ACC112 (cell line): ENCODE measurements around the gene PYDC2.
"Not testable (repeated sequence)": the region's sequence is repeated elsewhere in the genome, so short reads cannot be mapped to it uniquely, and the experiment has no call there.

Experiments used
- H2AFZ ChIP-seq: fragments of 200-600 bp; sonication (generic); one replicate; pipeline ENCODE4 v1.6.0; 2017; ENCODE audit warnings: antibody characterized with exemption, low read length; ENCODE audit not compliant: unreplicated experiment
- H3K27ac ChIP-seq: fragments of 200-600 bp; sonication (generic); 2 replicates; pipeline ENCODE4 v1.5.1; 2014; ENCODE audit warnings: low read depth, mild to moderate bottlenecking, antibody characterized with exemption, low read length, moderate library complexity
- H3K27me3 ChIP-seq: fragments of 200-600 bp; sonication (generic); 2 replicates; pipeline ENCODE4 v1.6.1; 2014; ENCODE audit warnings: mild to moderate bottlenecking, antibody characterized with exemption, low read length, moderate library complexity, mixed read lengths; ENCODE audit not compliant: insufficient read depth
- H3K36me3 ChIP-seq: fragments of 200-600 bp; sonication (generic); 2 replicates; pipeline ENCODE4 v1.6.1; 2016; ENCODE audit warnings: mild to moderate bottlenecking, antibody characterized with exemption, low read length, moderate library complexity, mixed read lengths; ENCODE audit not compliant: insufficient read depth
- H3K4me1 ChIP-seq: fragments of 200-600 bp; sonication (generic); one replicate; pipeline ENCODE4 v1.6.1; 2016; ENCODE audit warnings: low read length, mixed read lengths; ENCODE audit not compliant: insufficient read depth, unreplicated experiment, control insufficient read depth
- H3K4me3 ChIP-seq: fragments of 200-600 bp; sonication (generic); 2 replicates; pipeline ENCODE4 v1.5.1; 2014; ENCODE audit warnings: mild to moderate bottlenecking, low read depth, low read length
- H3K79me2 ChIP-seq: fragments of 200-600 bp; sonication (generic); one replicate; pipeline ENCODE4 v1.6.0; 2016; ENCODE audit warnings: low read length; ENCODE audit not compliant: control insufficient read depth, unreplicated experiment, insufficient read depth

PYDC2 gene

DNA sequence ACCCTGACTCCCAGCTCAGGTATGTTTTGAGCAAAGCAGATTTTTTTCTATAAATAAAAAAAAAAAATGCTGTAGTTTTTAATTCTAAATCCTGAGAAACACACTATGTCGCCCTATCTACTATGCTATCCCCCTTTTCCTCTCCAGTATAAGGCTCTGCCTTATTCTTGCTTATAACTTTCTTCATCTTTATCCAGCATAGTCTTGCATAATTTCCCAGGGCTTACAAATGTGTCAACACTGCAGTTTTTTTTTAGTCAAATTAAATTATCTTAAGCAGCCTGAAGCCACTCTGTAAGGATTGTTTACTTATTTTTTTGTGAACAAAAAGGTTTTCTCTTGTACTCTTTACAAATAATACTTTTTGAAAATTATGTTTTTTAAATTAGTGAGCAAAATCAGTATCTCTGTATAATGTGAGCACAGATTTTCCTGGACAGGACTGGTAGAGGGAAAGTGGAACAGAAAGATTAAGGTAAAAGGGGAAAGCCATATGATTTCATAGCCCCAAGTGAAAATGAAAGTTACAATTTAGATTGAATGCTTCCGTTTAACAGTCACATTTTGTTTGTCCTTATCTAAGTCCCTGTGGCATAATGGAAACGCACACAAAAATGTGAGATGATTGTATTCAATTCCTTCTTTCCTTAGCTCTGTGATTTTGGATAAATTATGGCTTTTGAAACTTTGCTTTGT lies 5.6 kb upstream of the PYDC2 start:
- H3K36me3 ChIP-seq: no peaks in the 10 kb centered on the region
- H3K27me3 ChIP-seq: 0 out of 2 replicates have a peak, but pooled peaks cover 2% of the 10 kb centered on the region
- peak overlapping the region; percentile 44; the same call in 1 of the 2 replicates for H3K4me3 ChIP-seq
- H3K79me2 ChIP-seq: no peaks in the 10 kb centered on the region
- H2AFZ ChIP-seq: peak overlapping the region; percentile 48
- no peaks in the 10 kb centered on the region for H3K4me1 ChIP-seq
- H3K27ac ChIP-seq: no peak overlapping the region

GRCh38 chr3:191460360-191460759 lies 603 bp upstream of the PYDC2 start:
- Histone ChIP-seq H3K4me3 (no peak overlapping the region), H3K27ac (no peak overlapping the region), H3K4me1 (no peaks in the 10 kb centered on the region), H3K27me3 (no peaks in the 10 kb centered on the region), H3K79me2 (no peaks in the 10 kb centered on the region), H2AFZ (no peak overlapping the region), H3K36me3 (no peaks in the 10 kb centered on the region)

DNA sequence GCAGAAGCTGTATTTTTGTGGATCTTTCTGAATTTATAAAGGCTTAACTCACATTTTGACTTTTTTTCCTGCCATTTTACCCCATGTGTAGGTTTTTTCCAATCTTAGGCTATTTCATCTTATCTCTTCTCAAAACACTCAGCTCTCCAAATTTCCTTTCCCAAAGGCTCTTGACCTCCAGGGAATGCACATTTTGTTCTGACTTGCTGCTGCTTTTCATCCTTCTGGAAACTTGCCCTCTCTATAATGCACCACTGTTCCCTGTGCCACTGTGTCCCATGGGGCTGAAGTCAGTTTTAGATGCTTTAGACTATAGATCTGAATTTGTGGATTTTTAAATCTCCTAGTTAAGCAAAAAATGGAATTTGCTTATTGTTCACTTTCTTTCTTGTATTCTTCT lies 9.1 kb downstream of the PYDC2 start:
- Histone ChIP-seq H3K4me1 (no peaks in the 10 kb centered on the region), H3K27ac (no peak overlapping the region), H3K4me3 (no peak overlapping the region), H3K36me3 (no peaks in the 10 kb centered on the region), H2AFZ (no peak overlapping the region), H3K79me2 (no peaks in the 10 kb centered on the region), H3K27me3 (no peaks in the 10 kb centered on the region)

DNA sequence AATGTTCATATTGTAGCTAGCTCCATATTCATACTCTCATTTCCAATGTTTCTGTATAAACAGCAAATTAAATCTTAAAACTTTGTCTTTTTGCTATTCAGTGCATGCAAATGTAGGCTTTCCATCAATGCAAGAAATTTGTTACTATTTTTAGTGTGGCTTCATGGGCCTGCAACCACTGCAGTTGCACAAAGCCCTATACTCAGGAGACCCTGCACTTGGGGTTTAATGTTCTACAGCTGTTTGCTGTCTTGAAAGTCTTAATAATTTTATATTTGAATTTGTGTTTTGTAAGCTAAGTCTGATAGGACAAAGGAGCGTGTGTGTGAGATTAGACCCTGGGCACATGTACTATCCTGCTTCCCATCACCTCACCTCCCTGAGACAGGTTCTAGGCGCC lies 9.6 kb downstream of the PYDC2 start:
- H3K4me1 ChIP-seq: no peaks in the 10 kb centered on the region
- H3K27ac ChIP-seq: no peak overlapping the region
- no peaks in the 10 kb centered on the region for H3K79me2 ChIP-seq
- H3K27me3 ChIP-seq: no peaks in the 10 kb centered on the region
- H2AFZ ChIP-seq: no peak overlapping the region
- H3K36me3 ChIP-seq: no peaks in the 10 kb centered on the region
- H3K4me3 ChIP-seq: no peak overlapping the region

- no peaks in the 10 kb centered on the region for H3K27me3 ChIP-seq
- H3K79me2 ChIP-seq: no peaks in the 10 kb centered on the region
- H3K27ac ChIP-seq: no peak overlapping the region
- no peak overlapping the region for H3K4me3 ChIP-seq
- no peak overlapping the region for H2AFZ ChIP-seq
- H3K4me1 ChIP-seq: no peaks in the 10 kb centered on the region
- no peaks in the 10 kb centered on the region for H3K36me3 ChIP-seq
These were observed 12.8 kb downstream of the PYDC2 start for GRCh38 chr3:191473661-191474198.

DNA sequence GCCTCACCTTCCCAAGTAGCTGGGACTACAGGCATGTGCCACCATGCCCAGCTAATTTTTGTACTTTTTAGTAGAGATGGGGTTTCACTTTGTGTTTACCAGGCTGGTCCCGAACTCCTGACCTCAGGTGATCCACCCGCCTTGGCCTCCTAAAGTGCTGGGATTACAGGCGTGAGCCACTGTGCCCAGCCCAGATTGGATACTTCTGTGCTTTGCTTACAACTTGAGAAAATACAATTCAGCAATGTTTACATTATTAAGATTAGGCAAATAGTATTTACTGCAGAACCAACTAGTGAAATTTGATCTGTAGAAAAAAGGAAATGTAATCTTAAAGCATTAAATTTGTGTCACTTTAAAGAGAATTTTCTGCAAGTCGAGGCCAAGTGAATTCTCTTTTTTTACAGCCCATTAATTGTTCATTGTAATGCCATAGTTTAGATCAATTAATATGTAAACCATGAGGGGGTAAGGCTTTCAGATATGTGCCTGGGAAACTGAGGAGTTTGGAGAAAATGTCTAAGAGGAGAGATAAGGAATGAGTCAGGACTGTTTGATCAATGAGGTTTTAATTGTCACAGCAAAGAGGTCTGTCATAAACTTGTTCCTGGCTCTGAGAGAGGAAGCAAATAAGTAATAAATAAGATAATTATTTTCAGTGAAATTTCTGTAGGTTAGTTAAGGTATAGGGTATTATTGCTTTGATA lies 15.3 kb downstream of the PYDC2 start:
- Histone ChIP-seq H3K36me3 (no peaks in the 10 kb centered on the region), H3K4me3 (no peak overlapping the region), H3K79me2 (no peaks in the 10 kb centered on the region), H3K27ac (no peak overlapping the region), H2AFZ (no peak overlapping the region), H3K27me3 (peaks cover 4% of the 10 kb centered on the region; the same call in 1 of the 2 replicates), H3K4me1 (no peaks in the 10 kb centered on the region)

GRCh38 chr3:191483994-191484393 lies 23.0 kb downstream of the PYDC2 start:
- not testable (repeated sequence) for H3K27ac ChIP-seq, H3K79me2 ChIP-seq, H3K4me1 ChIP-seq, H3K27me3 ChIP-seq, H2AFZ ChIP-seq, H3K4me3 ChIP-seq, H3K36me3 ChIP-seq

DNA sequence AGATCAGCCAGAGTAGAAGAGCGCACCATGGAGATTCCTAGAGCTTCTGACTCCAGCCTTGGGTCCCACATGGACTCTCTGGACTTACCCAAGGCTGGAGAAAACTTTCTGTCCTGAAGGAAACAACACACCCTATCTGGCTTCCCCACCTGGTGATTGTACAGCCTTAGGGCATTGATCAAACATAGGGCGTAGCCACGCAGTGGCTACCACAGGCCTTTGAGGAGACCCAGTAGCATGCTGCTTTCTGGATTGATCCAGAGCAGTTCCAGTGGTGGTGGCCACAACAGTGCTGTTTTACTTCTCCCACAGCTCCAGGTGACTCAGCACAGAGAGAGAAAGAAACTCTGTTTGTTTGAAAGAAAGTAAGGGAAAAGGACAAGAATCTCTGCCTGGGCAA lies 23.5 kb downstream of the PYDC2 start:
- Histone ChIP-seq H3K79me2 (no peaks in the 10 kb centered on the region), H3K27ac (no peak overlapping the region)

GRCh38 chr3:191492601-191493000 lies 31.6 kb downstream of the PYDC2 start:
- no peak overlapping the region for H2AFZ ChIP-seq
- no peaks in the 10 kb centered on the region for H3K27me3 ChIP-seq
- H3K36me3 ChIP-seq: no peaks in the 10 kb centered on the region
- H3K4me3 ChIP-seq: no peak overlapping the region
- H3K4me1 ChIP-seq: no peaks in the 10 kb centered on the region
- H3K79me2 ChIP-seq: no peaks in the 10 kb centered on the region
- H3K27ac ChIP-seq: no peak overlapping the region

More for the DNA sequence above, 23.5 kb downstream of the PYDC2 start:
- no peaks in the 10 kb centered on the region for H3K4me1 ChIP-seq
- H3K27me3 ChIP-seq: peaks cover 3% of the 10 kb centered on the region; the same call in 1 of the 2 replicates
- H2AFZ ChIP-seq: no peak overlapping the region
- no peak overlapping the region for H3K4me3 ChIP-seq
- H3K36me3 ChIP-seq: no peaks in the 10 kb centered on the region

DNA sequence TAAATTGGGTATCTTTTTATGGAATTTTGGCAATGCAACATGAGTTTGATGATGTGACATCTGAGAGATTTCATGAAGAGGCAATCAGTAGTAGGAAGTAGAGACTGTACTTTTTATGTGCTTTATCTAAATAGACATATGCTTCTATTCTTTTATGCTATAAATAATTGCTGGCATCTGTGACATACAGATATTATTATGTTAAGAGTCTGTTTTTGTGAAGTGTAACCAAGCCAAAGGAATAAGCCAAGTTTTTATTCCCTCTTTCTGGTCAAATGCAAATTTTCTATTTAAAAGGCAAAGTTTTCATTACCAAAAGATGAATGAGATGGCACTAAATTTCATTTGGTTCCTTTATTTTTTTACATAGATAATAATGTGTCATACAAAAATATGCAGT lies 32.4 kb downstream of the PYDC2 start:
- no peak overlapping the region for H3K4me3 ChIP-seq
- no peaks in the 10 kb centered on the region for H3K79me2 ChIP-seq
- H3K27ac ChIP-seq: no peak overlapping the region
- H3K27me3 ChIP-seq: no peaks in the 10 kb centered on the region
- no peak overlapping the region for H2AFZ ChIP-seq
- no peaks in the 10 kb centered on the region for H3K4me1 ChIP-seq
- no peaks in the 10 kb centered on the region for H3K36me3 ChIP-seq
